Measurements from ENCODE around the gene RTN4RL1.
"Not testable (repeated sequence)": the region's sequence is repeated elsewhere in the genome, so short reads cannot be mapped to it uniquely, and the experiment has no call there.

Gene RTN4RL1

DNA sequence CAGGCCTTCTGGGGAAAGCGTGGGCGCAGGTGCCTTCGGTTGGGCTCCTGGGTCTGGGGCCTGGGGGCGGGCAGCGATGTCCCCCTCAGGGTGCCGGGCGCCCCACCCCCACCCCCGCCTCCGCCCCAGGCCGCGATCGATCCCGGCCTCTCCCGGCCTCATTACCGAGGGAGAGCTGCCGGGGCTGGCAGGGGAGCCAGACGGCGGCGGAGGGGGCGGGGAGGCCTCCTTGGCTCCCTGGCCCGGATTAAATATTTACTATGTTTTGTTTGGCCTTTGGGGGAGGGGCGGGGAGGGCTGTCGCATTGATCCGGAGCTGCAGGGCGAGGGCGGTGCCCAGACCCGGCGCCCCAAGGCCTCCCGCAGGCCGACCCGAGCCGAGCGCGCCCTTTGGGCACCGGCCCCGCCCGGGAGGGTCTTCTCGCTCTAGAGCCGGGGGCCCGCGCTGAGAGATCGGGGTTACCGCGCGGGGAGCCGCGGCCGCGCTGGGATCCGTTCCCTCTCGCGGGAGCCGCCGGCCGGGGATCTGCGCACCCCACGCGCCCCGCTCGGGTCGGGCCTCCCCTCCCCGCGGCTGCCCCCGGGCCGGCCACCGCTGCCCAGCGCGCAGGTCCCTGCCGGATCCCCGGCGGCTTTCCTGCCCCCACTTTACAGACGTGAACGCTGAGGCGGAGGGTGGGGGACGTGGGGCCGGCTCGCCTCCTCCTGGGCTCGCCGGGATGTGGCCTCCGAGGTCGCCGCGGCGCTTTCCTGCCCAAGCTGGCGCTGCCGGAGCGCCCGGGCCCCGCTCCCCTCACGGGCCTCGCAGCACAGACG is 27.0 kb downstream of the RTN4RL1 start:
- no peak for DNase-seq

- DNase-seq, result no peak
Measured at GRCh38 chr17:1997289-1997926, 27.7 kb downstream of the RTN4RL1 start.

DNA sequence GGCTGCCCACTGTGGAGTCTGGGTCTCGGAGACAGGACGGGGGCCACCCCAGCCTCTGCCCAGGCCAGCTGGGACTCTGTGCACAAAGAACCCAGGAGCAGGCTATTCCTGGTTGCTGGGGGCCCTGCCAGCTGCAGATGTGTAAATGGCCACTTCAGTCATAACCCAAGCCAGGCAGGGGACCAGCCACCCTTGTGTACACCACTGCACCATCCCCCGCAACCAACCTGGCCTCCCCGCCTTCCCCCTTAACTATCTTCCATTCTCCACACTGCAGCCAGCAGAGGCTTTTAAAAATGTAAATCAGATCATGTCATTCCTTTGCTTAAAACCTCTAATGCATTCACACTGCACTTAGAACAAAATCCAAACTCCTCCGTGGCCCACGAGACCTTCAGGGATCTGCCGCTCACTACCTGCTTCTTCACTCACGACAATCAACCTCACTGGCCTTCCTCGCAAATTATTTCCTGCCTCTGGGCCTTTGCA is 28.3 kb downstream of the RTN4RL1 start:
- DNase-seq, result no peak

GRCh38 chr17:1995907-1996799 is 29.0 kb downstream of the RTN4RL1 start:
- no peak for DNase-seq

DNA sequence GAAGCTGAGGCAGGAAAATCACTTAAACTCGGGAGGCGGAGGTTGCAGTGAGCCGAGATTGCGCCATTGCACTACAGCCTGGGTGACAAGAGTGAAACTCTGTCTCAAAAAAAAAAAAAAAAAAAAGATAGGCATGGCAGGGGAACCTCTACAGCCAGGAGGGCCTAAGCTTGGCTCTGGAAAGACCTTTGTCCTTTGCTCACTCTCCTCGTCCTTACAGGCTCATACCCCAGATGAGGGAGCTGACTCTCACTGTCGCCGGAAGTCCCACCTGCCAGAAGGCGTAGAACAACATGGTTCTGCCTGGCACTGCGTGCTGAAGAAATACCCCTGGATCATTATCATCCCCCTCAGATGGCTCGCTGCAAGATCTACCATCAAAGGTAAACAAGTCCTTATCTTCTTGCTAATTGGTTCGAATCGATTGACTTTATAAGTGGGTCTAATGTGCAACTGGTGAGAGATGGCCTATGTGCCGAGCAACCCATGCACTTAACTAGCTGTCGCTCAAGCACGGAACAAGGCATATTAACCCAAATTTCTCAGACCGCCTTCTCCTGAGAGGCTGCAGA is 29.7 kb downstream of the RTN4RL1 start:
- no peak for DNase-seq

DNA sequence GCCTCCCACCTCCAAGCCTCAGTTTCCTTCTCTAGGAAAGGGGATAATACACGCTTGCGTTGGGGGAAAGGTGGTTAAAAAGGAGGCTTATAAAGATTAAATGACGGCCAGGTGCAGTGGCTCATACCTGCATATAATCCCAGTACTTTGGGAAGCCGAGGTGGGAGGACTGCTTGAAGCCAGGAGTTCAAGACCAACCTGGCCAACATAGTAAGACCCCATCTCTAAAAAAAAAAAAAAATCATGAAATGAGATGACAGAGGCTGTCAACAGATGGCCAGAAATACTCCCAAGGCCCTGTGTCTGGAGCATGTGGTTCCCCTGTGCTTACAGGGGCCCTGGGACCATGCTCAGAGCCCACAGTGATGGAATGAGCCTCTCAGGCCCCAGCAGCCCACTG is 30.4 kb downstream of the RTN4RL1 start:
- no peak for DNase-seq

- DNase-seq, result no peak
Measured at GRCh38 chr17:1992541-1992940, 32.6 kb downstream of the RTN4RL1 start.

- DNase-seq, result no peak
Measured at GRCh38 chr17:1989135-1989534, 36.0 kb downstream of the RTN4RL1 start.

GRCh38 chr17:1986783-1987451 is 38.2 kb downstream of the RTN4RL1 start:
- DNase-seq, result no peak

DNA sequence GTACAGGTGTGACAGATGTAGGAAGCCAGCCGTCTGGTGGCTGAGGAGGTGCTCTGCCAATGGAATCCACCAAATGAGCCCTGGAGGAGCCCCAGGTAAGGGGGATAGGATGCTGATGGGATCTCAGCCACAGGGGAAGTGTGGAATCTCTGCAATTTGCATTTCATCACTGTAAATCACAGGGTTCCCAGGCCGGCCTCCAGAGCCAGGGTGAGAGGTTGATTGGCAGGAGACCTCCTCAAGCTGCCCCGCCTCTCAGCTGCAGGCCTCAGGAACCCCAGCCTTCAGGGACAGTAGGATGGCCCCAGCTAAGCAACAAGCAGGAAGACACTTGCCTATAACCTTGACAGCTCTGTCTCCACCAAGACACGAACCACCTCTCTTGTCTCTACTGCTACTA is 39.4 kb downstream of the RTN4RL1 start:
- no peak for DNase-seq

DNA sequence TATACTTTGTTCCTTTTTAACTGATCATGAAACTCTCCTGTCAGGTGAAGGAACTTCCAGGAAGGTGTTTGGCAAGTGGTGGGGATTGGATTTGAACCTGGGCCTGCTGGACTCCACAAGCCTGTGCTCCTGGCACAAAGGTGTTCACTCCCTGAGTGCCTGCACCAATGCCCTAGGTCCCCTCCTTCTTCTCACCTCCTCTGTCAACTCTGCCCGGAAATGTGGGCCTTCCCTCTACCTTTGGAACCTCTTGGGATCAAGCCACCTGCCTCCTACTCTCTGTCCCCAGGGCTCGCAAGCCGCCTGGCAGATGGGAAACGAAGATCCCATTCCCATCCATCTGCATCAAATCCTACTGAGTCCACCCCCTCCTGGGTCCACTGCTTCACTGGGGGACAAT is 40.0 kb downstream of the RTN4RL1 start:
- no peak for DNase-seq

GRCh38 chr17:1982793-1983366 is 42.3 kb downstream of the RTN4RL1 start:
- not testable (repeated sequence) for DNase-seq

DNA sequence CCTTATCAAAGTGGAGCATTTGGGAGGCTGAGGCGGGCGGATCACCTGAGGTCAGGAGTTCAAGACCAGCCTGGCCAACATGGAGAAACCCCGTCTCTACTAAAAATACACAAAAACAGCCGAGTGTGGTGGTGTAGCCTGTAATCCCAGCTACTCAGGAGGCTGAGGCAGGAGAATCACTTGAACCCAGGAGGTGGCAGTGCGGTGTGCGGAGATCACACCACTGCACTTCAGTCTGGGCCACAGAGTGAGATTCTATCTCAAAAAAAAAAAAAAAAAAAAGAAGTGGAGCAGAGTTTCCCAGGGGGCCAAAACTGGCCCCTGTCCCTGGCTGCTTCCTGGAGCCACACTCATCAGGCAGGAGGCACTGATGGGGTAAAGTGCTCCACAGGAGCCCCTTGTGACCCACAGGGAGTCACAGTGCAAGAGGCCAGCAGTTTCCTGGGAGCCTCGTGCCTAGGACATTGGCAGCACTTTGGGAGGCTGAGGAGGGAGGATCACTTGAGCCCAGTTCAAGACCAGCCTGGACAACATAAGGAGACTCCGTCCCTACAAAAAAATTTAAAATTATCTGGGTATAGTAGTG is 44.4 kb downstream of the RTN4RL1 start:
- no peak for DNase-seq

- DNase-seq, result no peak
Measured at GRCh38 chr17:1979182-1979985, 45.8 kb downstream of the RTN4RL1 start.

GRCh38 chr17:1978396-1978949 is 46.7 kb downstream of the RTN4RL1 start:
- no peak for DNase-seq

GRCh38 chr17:1977583-1978395 is 47.3 kb downstream of the RTN4RL1 start:
- DNase-seq, result no peak

GRCh38 chr17:1976683-1977064 is 48.5 kb downstream of the RTN4RL1 start:
- DNase-seq, result no peak

DNA sequence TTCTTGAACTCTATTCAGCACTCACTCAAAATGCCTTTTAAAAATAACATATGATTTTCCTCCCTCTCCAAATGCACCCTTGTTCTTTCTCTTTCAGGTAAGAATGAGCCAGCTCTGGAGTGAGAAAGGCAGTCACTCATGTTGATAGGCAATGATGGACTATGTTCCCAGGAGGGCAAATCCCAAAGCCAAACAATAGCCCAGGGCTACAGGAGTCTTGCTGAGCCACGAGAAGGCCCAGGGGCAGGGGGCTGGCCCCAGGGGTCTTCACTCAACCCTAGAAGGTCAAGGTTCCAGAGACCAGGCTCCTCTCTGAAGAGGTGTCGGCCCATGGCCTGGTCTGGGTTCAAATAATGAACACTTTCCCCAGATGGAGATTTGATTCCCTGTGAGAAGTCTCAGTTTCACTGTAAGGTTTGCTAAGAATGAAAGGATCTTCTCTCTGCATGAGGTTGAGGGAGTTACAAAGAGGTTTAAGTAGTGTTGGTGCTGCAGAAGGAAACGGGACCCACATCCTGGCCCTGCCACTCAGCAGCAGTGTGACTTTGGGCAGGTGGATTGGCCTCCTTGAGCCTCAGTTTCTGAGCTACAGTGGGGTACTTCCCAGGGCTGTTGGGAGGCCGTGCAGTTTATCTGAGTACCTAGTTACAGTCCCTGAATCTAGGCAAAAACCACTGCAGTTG is 49.0 kb downstream of the RTN4RL1 start:
- DNase-seq, result no peak

GRCh38 chr17:1975573-1975972 is 49.6 kb downstream of the RTN4RL1 start:
- DNase-seq, result no peak

Measured in activated CD8-positive, alpha-beta memory T cell treated with anti-CD3 and anti-CD28 coated beads, Interleukin-2, amount 50 U/mL, for 4 hours (primary cell).